ENCODE results near the gene HCLS1.

Gene HCLS1

GRCh38 chr3:121641127-121641526 lies 19.6 kb downstream of the HCLS1 start:
- DNase-seq: no peak
- Histone ChIP-seq H3K4me2 (ENCODE audit: insufficient read depth, low read length) (no peak overlapping the region), H2AFZ (ENCODE audit: low read depth, low read length) (no peak overlapping the region), H3K79me2 (ENCODE audit: insufficient read depth, low read length) (no peaks in the 10 kb centered on the region), H3K36me3 (ENCODE audit: insufficient read depth, low read length) (peaks cover 76% of the 10 kb centered on the region), H3K27me3 (ENCODE audit: insufficient read depth, low read length, poor library complexity) (no peaks in the 10 kb centered on the region), H3K9me3 (ENCODE audit: insufficient read depth, low read length, severe bottlenecking) (no peaks in the 10 kb centered on the region), H3K4me1 (ENCODE audit: insufficient read depth, low read length) (no peaks in the 10 kb centered on the region), H4K20me1 (ENCODE audit: insufficient read depth, low read length) (no peaks in the 10 kb centered on the region), H3K4me3 (ENCODE audit: low read depth in 1 of 2, low read length in 2 of 2) (no peak overlapping the region), H3K9ac (ENCODE audit: low read depth, low read length) (no peak overlapping the region), H3K27ac (ENCODE audit: low read length) (no peak overlapping the region)
- no peak for ATAC-seq (ENCODE audit: insufficient read depth, low read depth)
- TF ChIP-seq EZH2 (IDR thresholded peaks at IDR 0.05; ENCODE audit: borderline replicate concordance, low read depth, low read length, severe bottlenecking): no peak
- no peak for TF ChIP-seq CTCF (IDR thresholded peaks at IDR 0.05; ENCODE audit: borderline replicate concordance, extremely low read depth, low read length, poor library complexity, severe bottlenecking)

- Histone ChIP-seq H3K9me3 (ENCODE audit: insufficient read depth, low read length, severe bottlenecking) (no peaks in the 10 kb centered on the region), H3K9ac (ENCODE audit: low read depth, low read length) (no peak overlapping the region), H3K36me3 (ENCODE audit: insufficient read depth, low read length) (peaks cover 76% of the 10 kb centered on the region), H3K4me2 (ENCODE audit: insufficient read depth, low read length) (no peak overlapping the region), H3K27me3 (ENCODE audit: insufficient read depth, low read length, poor library complexity) (no peaks in the 10 kb centered on the region), H3K4me3 (ENCODE audit: low read depth in 1 of 2, low read length in 2 of 2) (no peak overlapping the region), H3K27ac (ENCODE audit: low read length) (no peak overlapping the region), H3K79me2 (ENCODE audit: insufficient read depth, low read length) (no peaks in the 10 kb centered on the region), H3K4me1 (ENCODE audit: insufficient read depth, low read length) (no peaks in the 10 kb centered on the region), H4K20me1 (ENCODE audit: insufficient read depth, low read length) (no peaks in the 10 kb centered on the region), H2AFZ (ENCODE audit: low read depth, low read length) (no peak overlapping the region)
- TF ChIP-seq EZH2 (IDR thresholded peaks at IDR 0.05; ENCODE audit: borderline replicate concordance, low read depth, low read length, severe bottlenecking) (no peak), CTCF (IDR thresholded peaks at IDR 0.05; ENCODE audit: borderline replicate concordance, extremely low read depth, low read length, poor library complexity, severe bottlenecking) (no peak)
- no peak for DNase-seq
- ATAC-seq (ENCODE audit: insufficient read depth, low read depth): no peak
These were observed 22.8 kb downstream of the HCLS1 start for GRCh38 chr3:121637922-121638321.

GRCh38 chr3:121630355-121630754 lies 30.3 kb downstream of the HCLS1 start:
- no peak for DNase-seq
- Histone ChIP-seq H3K79me2 (ENCODE audit: insufficient read depth, low read length) (no peaks in the 10 kb centered on the region), H4K20me1 (ENCODE audit: insufficient read depth, low read length) (no peaks in the 10 kb centered on the region), H2AFZ (ENCODE audit: low read depth, low read length) (no peak overlapping the region), H3K27ac (ENCODE audit: low read length) (no peak overlapping the region), H3K4me2 (ENCODE audit: insufficient read depth, low read length) (no peak overlapping the region), H3K36me3 (ENCODE audit: insufficient read depth, low read length) (peaks cover 41% of the 10 kb centered on the region), H3K4me3 (ENCODE audit: low read depth in 1 of 2, low read length in 2 of 2) (no peak overlapping the region), H3K9ac (ENCODE audit: low read depth, low read length) (no peak overlapping the region), H3K4me1 (ENCODE audit: insufficient read depth, low read length) (no peaks in the 10 kb centered on the region), H3K27me3 (ENCODE audit: insufficient read depth, low read length, poor library complexity) (no peaks in the 10 kb centered on the region), H3K9me3 (ENCODE audit: insufficient read depth, low read length, severe bottlenecking) (no peaks in the 10 kb centered on the region)
- no peak for ATAC-seq (ENCODE audit: insufficient read depth, low read depth)
- no peak for TF ChIP-seq CTCF (IDR thresholded peaks at IDR 0.05; ENCODE audit: borderline replicate concordance, extremely low read depth, low read length, poor library complexity, severe bottlenecking)
- TF ChIP-seq EZH2 (IDR thresholded peaks at IDR 0.05; ENCODE audit: borderline replicate concordance, low read depth, low read length, severe bottlenecking): no peak

- no peaks in the 10 kb centered on the region for H3K4me1 ChIP-seq (ENCODE audit: insufficient read depth, low read length)
- no peaks in the 10 kb centered on the region for H3K9me3 ChIP-seq (ENCODE audit: insufficient read depth, low read length, severe bottlenecking)
- H3K4me3 ChIP-seq (ENCODE audit: low read depth in 1 of 2, low read length in 2 of 2): no peak overlapping the region
- H3K36me3 ChIP-seq (ENCODE audit: insufficient read depth, low read length): peaks cover 35% of the 10 kb centered on the region
- ATAC-seq (ENCODE audit: insufficient read depth, low read depth) (no peak), DNase-seq (no peak)
- no peaks in the 10 kb centered on the region for H4K20me1 ChIP-seq (ENCODE audit: insufficient read depth, low read length)
- no peak overlapping the region for H2AFZ ChIP-seq (ENCODE audit: low read depth, low read length)
- no peaks in the 10 kb centered on the region for H3K27me3 ChIP-seq (ENCODE audit: insufficient read depth, low read length, poor library complexity)
- no peak overlapping the region for H3K9ac ChIP-seq (ENCODE audit: low read depth, low read length)
- no peak overlapping the region for H3K4me2 ChIP-seq (ENCODE audit: insufficient read depth, low read length)
- no peak for TF ChIP-seq EZH2 (IDR thresholded peaks at IDR 0.05; ENCODE audit: borderline replicate concordance, low read depth, low read length, severe bottlenecking)
- TF ChIP-seq CTCF (IDR thresholded peaks at IDR 0.05; ENCODE audit: borderline replicate concordance, extremely low read depth, low read length, poor library complexity, severe bottlenecking): no peak
- H3K79me2 ChIP-seq (ENCODE audit: insufficient read depth, low read length): no peaks in the 10 kb centered on the region
- no peak overlapping the region for H3K27ac ChIP-seq (ENCODE audit: low read length)
These were observed 31.1 kb downstream of the HCLS1 start for GRCh38 chr3:121629601-121630000.
